NK-92 (cell line): Measurements from ENCODE around the gene SKA3.
"Not testable (repeated sequence)": the region's sequence is repeated elsewhere in the genome, so short reads cannot be mapped to it uniquely, and the experiment has no call there.

Experiments used
- DNase-seq: peaks from one replicate; lab custom pipeline; 2025; ENCODE audit not compliant: unreplicated experiment; lab: John Stamatoyannopoulos, UW

The SKA3 gene

GRCh38 chr13:21171420-21171819 is 4.9 kb downstream of the SKA3 start:
- no peak for DNase-seq

- not testable (repeated sequence) for DNase-seq
Observed at GRCh38 chr13:21165606-21166005, 10.7 kb downstream of the SKA3 start.

GRCh38 chr13:21164631-21165030 is 11.7 kb downstream of the SKA3 start:
- DNase-seq, result no peak

GRCh38 chr13:21152251-21152899 is 24.0 kb downstream of the SKA3 start:
- no peak for DNase-seq

- no peak for DNase-seq
Observed at GRCh38 chr13:21150013-21150412, 26.3 kb downstream of the SKA3 start.

GRCh38 chr13:21149568-21149967 is 26.8 kb downstream of the SKA3 start:
- no peak for DNase-seq

- DNase-seq, result no peak
Observed at GRCh38 chr13:21148557-21149258, 27.6 kb downstream of the SKA3 start.

- DNase-seq, result no peak
Observed at GRCh38 chr13:21147827-21148226, 28.5 kb downstream of the SKA3 start.

GRCh38 chr13:21142766-21143165 is 33.6 kb downstream of the SKA3 start:
- DNase-seq, result no peak

GRCh38 chr13:21139374-21139773 is 37.0 kb downstream of the SKA3 start:
- DNase-seq, result no peak

- no peak for DNase-seq
Observed at GRCh38 chr13:21138561-21138960, 37.8 kb downstream of the SKA3 start.

GRCh38 chr13:21137696-21138095 is 38.7 kb downstream of the SKA3 start:
- DNase-seq, result no peak

- DNase-seq, result not testable (repeated sequence)
Observed at GRCh38 chr13:21135833-21136232, 40.5 kb downstream of the SKA3 start.

GRCh38 chr13:21134475-21134874 is 41.9 kb downstream of the SKA3 start:
- no peak for DNase-seq

GRCh38 chr13:21133077-21133476 is 43.3 kb downstream of the SKA3 start:
- DNase-seq, result no peak

- DNase-seq, result no peak
Observed at GRCh38 chr13:21130116-21130515, 46.2 kb downstream of the SKA3 start.

GRCh38 chr13:21124852-21125251 is 51.5 kb downstream of the SKA3 start:
- no peak for DNase-seq

- DNase-seq, result no peak
Observed at GRCh38 chr13:21123956-21124355, 52.4 kb downstream of the SKA3 start.

- no peak for DNase-seq
Observed at GRCh38 chr13:21121616-21122015, 54.7 kb downstream of the SKA3 start.

GRCh38 chr13:21120191-21120590 is 56.2 kb downstream of the SKA3 start:
- DNase-seq, result no peak

GRCh38 chr13:21119526-21119925 is 56.8 kb downstream of the SKA3 start:
- DNase-seq, result no peak

- DNase-seq, result no peak
Observed at GRCh38 chr13:21118180-21118579, 58.2 kb downstream of the SKA3 start.
